Activated T-cell treated with anti-CD3 and anti-CD28 coated beads, Interleukin-2, amount 50 U/mL, for 1 hour (primary cell): Measurements from ENCODE around the gene VPS16.

Source experiments
- DNase-seq: peaks from one replicate; pipeline ENCODE4 v3.0.0-alpha.2; 2020

The VPS16 gene

GRCh38 chr20:2836035-2836434 lies 4.5 kb upstream of the VPS16 start:
- no peak for DNase-seq

GRCh38 chr20:2837221-2837960 lies 3.2 kb upstream of the VPS16 start:
- no peak for DNase-seq

- DNase-seq, result no peak
Measured at GRCh38 chr20:2838170-2838797, 2.3 kb upstream of the VPS16 start.

DNA sequence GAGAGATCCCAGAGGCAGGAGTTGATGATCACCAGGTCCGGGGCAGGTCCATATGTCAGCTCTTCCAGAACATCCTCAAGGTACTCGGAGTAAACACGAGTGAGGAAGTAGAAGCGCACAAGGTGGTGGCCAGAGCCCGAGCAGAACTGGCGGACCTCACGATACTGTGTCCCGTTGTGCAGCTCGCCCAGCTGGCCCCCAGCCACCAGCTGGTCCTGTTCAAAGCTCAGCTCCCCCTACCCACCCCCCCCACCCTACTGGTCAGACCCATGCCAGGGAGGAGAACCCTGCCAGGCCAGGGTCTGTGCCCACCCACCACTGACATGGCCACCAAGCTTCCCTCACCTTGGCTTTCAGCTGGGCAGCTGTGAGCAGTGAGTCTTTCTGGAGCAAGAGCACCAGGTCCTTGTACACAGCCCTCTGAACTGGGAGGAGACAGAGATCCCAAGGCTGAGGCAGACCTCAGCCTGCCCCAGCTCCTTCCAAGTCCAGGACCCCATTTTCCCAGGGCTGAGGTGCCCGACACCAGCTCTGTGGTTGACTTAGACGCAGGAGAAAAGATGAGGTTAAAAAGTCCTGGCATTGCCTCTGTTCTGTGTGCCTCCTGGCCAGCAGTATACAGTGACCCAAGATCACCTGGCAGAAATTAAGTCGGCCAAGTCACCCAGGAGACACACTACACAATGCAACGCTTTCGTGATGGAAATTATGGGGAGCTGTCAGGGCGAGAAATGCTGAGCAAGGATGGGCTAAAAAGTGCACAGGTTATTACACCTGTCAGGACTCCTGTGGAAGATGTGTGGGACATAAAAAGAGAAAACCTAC lies 1.5 kb upstream of the VPS16 start:
- no peak for DNase-seq

- no peak for DNase-seq
Measured at GRCh38 chr20:2839732-2840137, 810 bp upstream of the VPS16 start.

DNA sequence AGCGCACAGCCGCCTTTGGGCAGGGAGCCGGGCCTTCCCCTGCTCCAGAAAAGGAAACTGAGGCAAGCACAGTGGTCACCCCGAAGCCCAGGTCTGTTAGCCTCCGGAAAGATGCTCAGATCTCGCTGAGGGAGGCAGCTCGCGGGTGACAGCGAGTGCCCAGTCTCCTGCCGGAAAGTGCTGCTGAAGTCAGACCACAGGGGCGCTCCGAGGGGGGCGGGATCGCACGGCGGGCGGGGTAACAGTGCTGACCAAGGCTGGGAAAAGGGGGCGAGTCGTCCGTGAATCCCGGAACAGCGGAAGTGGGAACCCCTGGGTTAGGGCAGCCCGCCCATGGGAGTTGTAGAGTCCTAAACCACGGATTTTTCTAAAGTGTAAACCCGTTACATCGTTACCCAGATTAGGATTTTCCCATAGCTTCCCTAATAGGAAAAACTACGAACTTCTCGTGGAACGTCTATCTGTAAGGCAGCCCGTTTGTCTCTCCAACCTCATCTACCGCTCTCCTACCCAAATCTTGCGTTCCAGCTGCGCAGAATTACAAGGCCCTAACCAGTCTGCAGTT lies 504 bp downstream of the VPS16 start:
- DNase-seq, result no peak

- no peak for DNase-seq
Measured at GRCh38 chr20:2845607-2846006, 5.1 kb downstream of the VPS16 start.

DNA sequence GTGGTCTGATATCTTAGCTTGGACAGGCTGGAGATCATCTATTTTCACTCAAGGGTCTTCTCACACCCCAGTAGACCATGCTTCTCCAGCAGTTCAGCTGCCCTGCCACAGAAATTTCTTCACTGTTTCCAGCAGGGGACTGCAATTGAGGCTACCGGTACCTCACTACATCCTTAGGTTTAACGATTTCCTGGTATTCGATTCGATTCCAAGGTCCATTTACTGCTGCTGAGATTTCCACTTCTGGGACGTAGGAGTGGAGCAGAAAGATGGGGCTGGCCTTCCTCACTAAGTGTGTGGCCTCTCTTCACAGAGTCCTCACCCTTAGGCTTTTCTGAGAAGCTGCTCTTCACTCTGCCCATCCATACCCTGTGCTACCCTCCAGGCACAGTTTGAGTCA lies 6.2 kb downstream of the VPS16 start:
- no peak for DNase-seq

DNA sequence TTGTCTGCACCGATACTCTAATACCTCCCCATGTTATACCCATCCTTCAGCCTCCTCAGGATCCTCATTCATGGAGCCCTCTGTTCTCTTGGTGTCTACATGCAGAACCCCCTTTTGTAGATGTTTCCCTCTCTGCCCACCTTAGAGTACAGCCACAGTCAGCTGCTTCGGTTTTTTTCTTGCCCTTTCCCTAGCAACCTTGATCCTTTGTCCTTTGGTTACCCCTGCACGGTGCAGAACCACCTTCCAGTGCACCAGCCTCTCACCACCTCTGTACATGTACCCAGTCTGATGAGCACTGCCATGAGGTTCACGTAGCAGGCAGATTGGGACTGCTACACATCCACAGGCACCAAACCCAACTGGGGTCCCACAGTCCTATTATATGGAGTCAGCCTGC lies 7.3 kb downstream of the VPS16 start:
- no peak for DNase-seq

DNA sequence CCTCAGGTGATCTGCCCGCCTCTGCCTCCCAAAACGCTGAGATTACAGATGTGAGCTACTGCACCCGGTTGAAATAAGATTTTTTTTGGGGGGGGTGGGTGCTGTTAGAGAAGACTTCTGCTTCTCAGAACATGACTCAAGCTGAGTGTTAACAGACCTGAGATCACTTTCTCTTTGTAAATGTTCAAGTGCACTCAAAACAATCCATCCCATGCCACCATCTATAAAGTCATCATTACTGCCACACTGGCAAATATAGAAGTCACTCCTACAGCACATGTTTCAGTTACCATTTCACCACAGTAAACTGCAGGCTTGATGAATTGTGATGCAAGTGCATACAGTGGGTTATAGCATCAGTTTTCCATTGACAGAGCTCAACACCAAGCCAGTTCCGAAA lies 9.0 kb downstream of the VPS16 start:
- no peak for DNase-seq

DNA sequence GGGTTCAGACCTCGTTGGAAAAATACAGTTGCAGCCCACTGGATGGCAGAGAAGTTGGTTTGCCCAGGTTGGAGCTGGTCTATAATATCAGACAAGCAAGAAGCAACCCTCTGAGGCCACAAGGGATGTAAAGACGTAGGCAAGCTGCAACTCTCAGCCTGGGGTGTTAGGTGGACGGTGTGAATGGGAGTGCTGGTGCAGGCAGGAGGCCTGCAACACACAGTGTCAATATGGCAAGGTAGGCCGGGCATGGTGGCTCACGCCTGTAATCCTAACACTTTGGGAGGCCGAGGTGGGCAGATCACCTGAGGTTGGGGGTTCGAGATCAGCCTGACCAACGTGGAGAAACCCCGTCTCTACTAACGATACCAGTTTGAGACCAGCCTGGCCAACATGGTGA lies 10.5 kb downstream of the VPS16 start:
- no peak for DNase-seq

- DNase-seq, result no peak
Measured at GRCh38 chr20:2858591-2858990, 18.0 kb downstream of the VPS16 start.

GRCh38 chr20:2859330-2860121 lies 19.0 kb downstream of the VPS16 start:
- no peak for DNase-seq

- no peak for DNase-seq
Measured at GRCh38 chr20:2864626-2865025, 24.1 kb downstream of the VPS16 start.

GRCh38 chr20:2865101-2865500 lies 24.6 kb downstream of the VPS16 start:
- DNase-seq, result no peak

DNA sequence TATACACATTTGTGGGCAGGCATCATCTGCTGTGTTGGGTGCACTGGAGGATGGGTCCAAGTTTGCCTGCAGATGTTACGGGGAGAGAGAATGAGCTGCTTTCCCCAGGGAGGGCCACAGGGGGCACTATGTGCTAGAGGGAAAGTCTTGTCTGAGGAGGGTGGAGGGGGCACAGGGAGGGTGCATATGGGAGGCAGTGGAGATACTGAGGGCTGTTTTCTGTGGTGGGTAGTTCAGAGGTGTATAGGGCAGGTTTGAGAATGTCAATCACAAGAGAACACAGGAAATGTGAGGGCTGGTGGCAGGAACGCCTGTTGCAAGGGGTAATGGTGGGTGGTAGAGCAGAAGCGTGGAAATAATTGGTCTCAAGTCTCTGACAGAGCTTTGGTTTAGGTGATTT lies 25.1 kb downstream of the VPS16 start:
- DNase-seq, result no peak

GRCh38 chr20:2866236-2866635 lies 25.7 kb downstream of the VPS16 start:
- no peak for DNase-seq

DNA sequence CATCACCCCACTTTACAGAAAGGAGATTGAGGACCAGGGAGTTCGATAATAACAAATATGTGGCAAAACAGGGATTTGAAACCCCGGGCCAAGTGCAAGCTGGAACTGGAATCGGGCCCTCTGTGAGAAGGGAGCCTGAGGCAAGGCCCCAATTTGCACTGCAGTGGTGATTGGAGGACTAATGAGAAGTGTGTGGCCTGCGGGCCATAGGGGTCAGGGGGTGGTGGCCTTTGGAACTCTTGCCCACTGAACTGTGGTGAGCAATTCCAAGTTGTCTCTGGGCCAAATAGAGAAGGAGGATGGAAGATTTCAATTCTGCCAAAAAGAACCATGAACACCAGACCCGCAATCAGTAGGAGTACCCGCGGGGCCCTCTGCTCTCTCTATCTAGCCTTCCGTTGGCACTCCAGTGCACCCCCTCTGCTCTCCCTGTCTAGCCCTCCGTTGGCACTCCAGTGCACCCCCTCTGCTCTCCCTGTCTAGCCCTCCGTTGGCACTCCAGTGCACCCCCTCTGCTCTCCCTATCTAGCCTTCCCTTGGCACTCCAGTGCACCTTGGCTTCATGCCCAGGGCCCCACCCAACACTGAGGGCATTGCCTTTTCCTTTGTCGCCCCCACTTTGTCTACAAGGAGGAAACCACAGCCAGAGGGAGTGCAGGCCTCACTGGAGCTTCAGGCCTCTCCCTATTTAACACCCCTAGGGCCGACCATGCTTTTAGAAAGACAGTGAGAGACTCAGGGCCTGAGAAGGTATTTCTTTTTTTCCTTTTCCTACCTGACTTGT lies 26.7 kb downstream of the VPS16 start:
- DNase-seq, result no peak

- no peak for DNase-seq
Measured at GRCh38 chr20:2869381-2869780, 28.8 kb downstream of the VPS16 start.

GRCh38 chr20:2871111-2871465 lies 30.5 kb downstream of the VPS16 start:
- DNase-seq, result no peak

DNA sequence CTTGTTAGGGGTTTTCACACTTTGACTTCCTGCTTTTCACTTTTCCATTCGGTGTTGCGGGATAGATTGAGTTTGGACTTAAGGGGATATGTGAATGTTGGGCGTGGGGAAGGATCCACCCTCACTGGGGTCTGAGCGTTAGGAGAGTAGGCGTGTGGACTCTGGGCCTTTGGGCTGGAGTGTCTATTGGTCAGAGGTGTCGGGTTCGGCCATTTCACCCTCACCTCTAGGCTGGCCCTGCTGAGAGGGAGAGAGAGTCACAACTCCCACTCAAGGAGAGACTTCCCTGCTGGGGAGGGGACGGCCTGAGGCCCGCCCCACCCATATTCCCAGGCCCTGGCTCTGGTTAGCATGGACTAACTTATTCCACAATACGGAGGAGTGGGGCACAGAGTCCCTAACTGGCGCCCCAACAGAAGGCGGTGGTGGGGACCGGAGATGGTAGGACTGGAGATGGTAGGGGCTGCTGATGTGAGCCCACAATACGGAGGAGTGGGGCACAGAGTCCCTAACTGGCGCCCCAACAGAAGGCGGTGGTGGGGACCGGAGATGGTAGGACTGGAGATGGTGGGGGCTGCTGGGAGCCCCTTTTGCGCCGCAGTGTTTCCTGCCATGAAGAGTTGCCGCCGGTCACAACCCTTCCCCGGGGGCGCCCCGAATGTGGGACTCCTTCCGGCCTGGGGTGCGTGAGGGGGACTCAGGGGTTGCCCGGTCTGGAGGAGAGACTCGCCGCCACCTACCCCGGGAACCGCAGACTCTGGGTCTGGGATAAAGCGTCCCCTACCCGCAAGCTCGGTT lies 31.3 kb downstream of the VPS16 start:
- DNase-seq, result no peak
